Neural cell (in vitro differentiated cells): ENCODE results near the gene ARID1B. TPM values are rescaled to one million over a fixed set of nuclear protein-coding genes. Genes with fewer than 3 reads are reported as not detected.

Experiments
- H2AFZ ChIP-seq: fragments of 200-600, 300-800 bp; sonication (generic), shearing (Covaris generic); 2 replicates; pipeline ENCODE4 v1.6.0; 2014; ENCODE audit warnings: low read depth, mild to moderate bottlenecking, antibody characterized with exemption, low read length, moderate library complexity
- H3F3A ChIP-seq: fragments of 200-600 bp; shearing (Covaris generic); 2 replicates; pipeline ENCODE4 v1.6.1; 2016; ENCODE audit warnings: mild to moderate bottlenecking, moderate library complexity, mixed read lengths, antibody characterized with exemption, low read length; ENCODE audit not compliant: insufficient read depth, poor library complexity, severe bottlenecking
- H3K27ac ChIP-seq: fragments of 200-600, 300-800 bp; sonication (generic), shearing (Covaris generic); 2 replicates; pipeline ENCODE4 v1.5.1; 2014; ENCODE audit warnings: mild to moderate bottlenecking, low read length, moderate library complexity
- H3K27me3 ChIP-seq: fragments of 300-800, 200-600 bp; sonication (generic), shearing (Covaris generic); 2 replicates; pipeline ENCODE4 v1.6.0; 2014; ENCODE audit warnings: mild to moderate bottlenecking, low read depth, low read length, moderate library complexity; ENCODE audit not compliant: insufficient read depth
- H3K36me3 ChIP-seq: fragments of 300-800, 200-600 bp; sonication (generic), shearing (Covaris generic); 2 replicates; pipeline ENCODE4 v1.5.1; 2014; ENCODE audit warnings: mild to moderate bottlenecking, antibody characterized with exemption, low read length, moderate library complexity; ENCODE audit not compliant: insufficient read depth
- H3K4me2 ChIP-seq: fragments of 300-800, 200-600 bp; sonication (generic), shearing (Covaris generic); 2 replicates; pipeline ENCODE4 v1.6.0; 2014; ENCODE audit warnings: mild to moderate bottlenecking, low read length
- H3K4me3 ChIP-seq: fragments of 300-800, 200-600 bp; sonication (generic), shearing (Covaris generic); 2 replicates; pipeline ENCODE4 v1.5.1; 2014; ENCODE audit warnings: mild to moderate bottlenecking, low read length, moderate library complexity
- H3K79me2 ChIP-seq: fragments of 200-600 bp; shearing (Covaris generic); replicated peaks from 2 replicates; pipeline ENCODE4 v1.6.0; 2014; ENCODE audit warnings: mild to moderate bottlenecking, low read length, moderate library complexity; ENCODE audit not compliant: insufficient read depth
- H3K9ac ChIP-seq: fragments of 300-800, 200-600 bp; sonication (generic), shearing (Covaris generic); 2 replicates; pipeline ENCODE4 v1.6.1; 2016; ENCODE audit warnings: mild to moderate bottlenecking, low read length, mixed read lengths
- H3K9me2 ChIP-seq: fragments of 200-600 bp; shearing (Covaris generic); 2 replicates; pipeline ENCODE4 v1.6.1; 2016; ENCODE audit warnings: mild to moderate bottlenecking, low read length, mixed read lengths; ENCODE audit not compliant: insufficient read depth
- H3K9me3 ChIP-seq: fragments of 200-600, 300-800 bp; sonication (generic), shearing (Covaris generic); 2 replicates; pipeline ENCODE4 v1.6.1; 2016; ENCODE audit warnings: mild to moderate bottlenecking, mixed run types, low read length, moderate library complexity, mixed read lengths
- H4K20me1 ChIP-seq: fragments of 200-600 bp; shearing (Covaris generic); 2 replicates; pipeline ENCODE4 v1.6.1; 2016; ENCODE audit warnings: mild to moderate bottlenecking, mixed run types; ENCODE audit not compliant: insufficient read depth
- CTCF ChIP-seq: fragments of 450-650 bp; IDR thresholded peaks from 2 replicates; pipeline ENCODE4 v1.5.1; 2014; ENCODE audit warnings: antibody characterized with exemption, mild to moderate bottlenecking, moderate library complexity; ENCODE audit not compliant: poor library complexity, severe bottlenecking
- EP300 ChIP-seq: fragments of 450-650 bp; conservative IDR thresholded peaks from 2 replicates; pipeline ENCODE4 v1.6.1; 2014; ENCODE audit warnings: antibody characterized with exemption, mild to moderate bottlenecking, moderate library complexity; ENCODE audit not compliant: poor library complexity, severe bottlenecking
- EZH2 ChIP-seq: fragments of 200-600, 300-800 bp; shearing (Covaris generic), sonication (generic); IDR thresholded peaks from 2 replicates; pipeline ENCODE4 v1.6.1; 2014; ENCODE audit warnings: antibody characterized with exemption, low read length, borderline replicate concordance, mild to moderate bottlenecking; ENCODE audit not compliant: insufficient read depth, poor library complexity, severe bottlenecking
- MXI1 ChIP-seq: fragments of 450-650 bp; conservative IDR thresholded peaks from 2 replicates; pipeline ENCODE4 v1.6.1; 2014; ENCODE audit warnings: antibody characterized with exemption, mild to moderate bottlenecking; ENCODE audit not compliant: poor library complexity, severe bottlenecking
- POLR2AphosphoS5 ChIP-seq: IDR thresholded peaks from 2 replicates; pipeline ENCODE4 v1.6.1; 2012
- RAD21 ChIP-seq: fragments of 450-650 bp; conservative IDR thresholded peaks from 2 replicates; pipeline ENCODE4 v1.6.1; 2014; ENCODE audit warnings: antibody characterized with exemption, mild to moderate bottlenecking, moderate library complexity
- REST ChIP-seq: IDR thresholded peaks from 2 replicates; pipeline ENCODE4 v1.6.1; 2012; ENCODE audit warnings: borderline replicate concordance
- SMC3 ChIP-seq: fragments of 450-650 bp; conservative IDR thresholded peaks from 2 replicates; pipeline ENCODE4 v1.6.1; 2014; ENCODE audit warnings: antibody characterized with exemption, mild to moderate bottlenecking, moderate library complexity; ENCODE audit not compliant: poor library complexity
- TAF1 ChIP-seq: IDR thresholded peaks from 2 replicates; pipeline ENCODE4 v1.6.1; 2012; ENCODE audit warnings: low read depth
- polyA plus RNA-seq: library from polyadenylated mRNA; depleted of rRNA; stranded (reverse); fragments of >200 nt; gene quantifications from 2 replicates; pipeline ENCODE4 v1.2.3, GENCODE V29; 2014

Gene ARID1B
- polyA plus RNA-seq, 1 donor from 2014 or later, result 35.0 TPM

GRCh38 chr6:157030755-157031154, 253.6 kb downstream of the ARID1B start:
- Histone ChIP-seq H3K4me3 (no peak overlapping the region), H3K27ac (no peak overlapping the region), H3F3A (no peaks in the 10 kb centered on the region), H3K79me2 (peaks cover 48% of the 10 kb centered on the region), H3K4me2 (no peak overlapping the region), H3K27me3 (no peaks in the 10 kb centered on the region), H4K20me1 (peaks cover 15% of the 10 kb centered on the region), H3K9ac (no peak overlapping the region), H2AFZ (no peak overlapping the region), H3K9me2 (no peaks in the 10 kb centered on the region), H3K36me3 (no peaks in the 10 kb centered on the region), H3K9me3 (no peaks in the 10 kb centered on the region)
- TF ChIP-seq EZH2 (no peak), CTCF (no peak), TAF1 (no peak), POLR2AphosphoS5 (no peak), SMC3 (no peak)

GRCh38 chr6:157032923-157033322, 255.7 kb downstream of the ARID1B start:
- H3K9me2 ChIP-seq, result no peaks in the 10 kb centered on the region
- H3K27ac ChIP-seq, result no peak overlapping the region
- no peak overlapping the region for H3K4me2 ChIP-seq
- H3K9me3 ChIP-seq, result no peaks in the 10 kb centered on the region
- H3K9ac ChIP-seq, result no peak overlapping the region
- H3K36me3 ChIP-seq, result no peaks in the 10 kb centered on the region
- no peak for TF ChIP-seq SMC3
- no peaks in the 10 kb centered on the region for H3K27me3 ChIP-seq
- H3K4me3 ChIP-seq, result no peak overlapping the region
- peaks cover 15% of the 10 kb centered on the region for H4K20me1 ChIP-seq
- no peak overlapping the region for H2AFZ ChIP-seq
- peaks cover 36% of the 10 kb centered on the region for H3K79me2 ChIP-seq
- no peaks in the 10 kb centered on the region for H3F3A ChIP-seq

- Histone ChIP-seq H3K4me3 (no peak overlapping the region), H3K27me3 (no peaks in the 10 kb centered on the region), H3K79me2 (peaks cover 36% of the 10 kb centered on the region), H3K36me3 (no peaks in the 10 kb centered on the region), H3F3A (no peaks in the 10 kb centered on the region), H3K9me2 (no peaks in the 10 kb centered on the region), H3K9me3 (no peaks in the 10 kb centered on the region), H4K20me1 (peaks cover 15% of the 10 kb centered on the region), H3K9ac (no peak overlapping the region), H3K27ac (no peak overlapping the region), H2AFZ (no peak overlapping the region), H3K4me2 (no peak overlapping the region)
- TF ChIP-seq POLR2AphosphoS5 (no peak), TAF1 (no peak), EP300 (no peak), CTCF (no peak), MXI1 (no peak), REST (no peak), SMC3 (no peak), RAD21 (no peak), EZH2 (no peak)
Observed at GRCh38 chr6:157033428-157034140, 256.4 kb downstream of the ARID1B start.
